Cardiac muscle cell (in vitro differentiated cells and primary cell): ENCODE data around the gene CREB3. TPM values are rescaled to one million over a fixed set of nuclear protein-coding genes. Genes with fewer than 3 reads are reported as not detected.

ENCODE experiments used
- DNase-seq, 2 donors: peaks; one replicate each; pipeline versions ENCODE4 v3.0.0 to v3.0.0-alpha.2; 2010 to 2017; ENCODE audit warnings: low read depth in 1 of 2, low spot score in 1 of 2
- H3K27ac ChIP-seq: fragments of 200-600 bp; sonication (generic); 2 replicates; pipeline ENCODE4 v1.5.1; 2016
- H3K27me3 ChIP-seq: fragments of 200-600 bp; sonication (generic); 2 replicates; pipeline ENCODE4 v1.6.0; 2016; ENCODE audit warnings: control low read depth
- H3K36me3 ChIP-seq: fragments of 200-600 bp; sonication (generic); 2 replicates; pipeline ENCODE4 v1.5.1; 2016; ENCODE audit warnings: control low read depth
- H3K4me1 ChIP-seq: fragments of 200-600 bp; sonication (generic); 2 replicates; pipeline ENCODE4 v1.8.1; 2017; ENCODE audit warnings: low read depth, mild to moderate bottlenecking, mixed run types
- H3K4me3 ChIP-seq: fragments of 200-600 bp; sonication (generic); 2 replicates; pipeline ENCODE4 v1.5.1; 2016; ENCODE audit warnings: mild to moderate bottlenecking
- H3K9me3 ChIP-seq: fragments of 200-600 bp; sonication (generic); 2 replicates; pipeline ENCODE4 v1.5.1; 2017; ENCODE audit warnings: low read depth, mild to moderate bottlenecking, control low read depth
- CTCF ChIP-seq: IDR thresholded peaks from 2 replicates; pipeline ENCODE4 v1.5.1; 2012; ENCODE audit warnings: low read depth, mild to moderate bottlenecking, low read length
- polyA plus RNA-seq: library from polyadenylated mRNA; unstranded; fragments of >200 nt; fragmentation: Nextera tagmentation; extraction: Ambion mirVana; gene quantifications from 2 replicates; pipeline ENCODE4 v1.2.1, GENCODE V29; 2016
- total RNA-seq: library from RNA; depleted of rRNA; stranded (reverse); fragments of >200 nt; gene quantifications from 2 replicates; pipeline ENCODE4 v1.2.3, GENCODE V29; 2016

Gene CREB3
- total and polyA plus RNA-seq, 2 experiments from 2014 or later, result 45.7 to 84.2 TPM

DNA sequence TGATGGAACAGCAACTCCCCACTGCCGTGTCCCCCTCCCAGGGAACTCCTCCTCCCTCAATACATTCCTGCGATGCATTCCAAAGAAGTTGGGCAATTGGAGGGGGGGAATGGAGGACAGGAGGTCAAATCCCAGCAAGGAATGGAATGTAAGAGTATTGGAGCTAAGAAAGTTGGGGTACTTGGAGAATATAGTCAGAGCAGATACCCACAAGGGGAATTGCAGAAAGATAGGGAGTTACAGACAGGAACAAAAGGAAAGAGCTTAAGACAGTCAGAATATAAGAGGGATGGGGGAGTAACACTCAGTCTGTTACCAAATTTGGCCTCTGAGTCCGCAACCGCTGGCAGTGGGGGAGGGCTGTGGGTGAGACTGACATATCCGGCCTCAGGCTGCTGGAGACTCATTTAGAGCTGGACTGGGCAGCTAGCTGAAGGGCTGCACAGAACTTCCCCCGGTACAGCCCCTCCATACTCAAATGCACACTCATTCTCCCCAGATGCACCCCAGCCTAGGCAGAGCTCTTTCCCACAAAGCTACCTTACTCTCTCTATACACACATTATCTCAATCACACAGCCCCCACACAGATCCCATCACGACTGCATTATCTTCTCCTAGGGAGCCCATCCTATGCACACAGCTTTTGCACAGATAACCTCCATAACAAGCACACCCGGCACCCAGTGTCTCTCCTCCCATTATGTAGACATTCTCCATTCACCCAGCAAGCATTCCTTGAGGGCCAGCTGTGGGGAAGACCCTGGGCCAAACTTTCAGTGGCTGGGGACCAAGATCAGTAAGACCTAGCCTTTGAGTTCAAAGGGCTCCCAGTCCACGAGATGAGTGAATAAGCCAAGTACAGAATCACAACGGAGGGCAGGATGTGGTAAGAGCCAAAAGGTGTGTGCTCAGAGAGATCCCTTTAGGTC, 4.2 kb upstream of the CREB3 start:
- TF ChIP-seq CTCF, result no peak
- Histone ChIP-seq H3K4me3 (peak overlapping the region; percentile 11), H3K36me3 (peaks cover 26% of the 10 kb centered on the region), H3K4me1 (peaks cover 49% of the 10 kb centered on the region), H3K27me3 (no peaks in the 10 kb centered on the region), H3K27ac (peak overlapping the region; percentile 100), H3K9me3 (no peaks in the 10 kb centered on the region)
- DNase-seq, result peak; percentile 90 to 97

DNA sequence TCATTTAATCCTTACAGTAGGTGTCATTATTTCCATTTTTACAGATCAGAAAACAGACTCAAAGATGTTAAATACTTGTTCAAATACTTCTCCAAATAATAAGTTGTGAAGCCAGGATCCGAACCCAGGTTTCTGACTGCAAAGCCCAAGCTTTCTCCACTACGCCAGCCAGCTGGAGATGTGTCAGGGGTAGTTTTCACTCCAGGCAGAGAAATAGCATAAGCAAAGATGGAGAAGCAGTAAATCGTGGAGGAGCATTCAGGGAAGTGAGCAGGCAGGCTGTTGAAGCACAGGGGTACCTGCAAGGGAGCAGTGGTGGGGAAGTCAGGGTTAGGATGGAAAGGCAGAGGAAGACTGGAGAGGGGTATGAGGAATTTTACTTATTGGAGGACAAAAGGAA, 3.4 kb upstream of the CREB3 start:
- Histone ChIP-seq H3K36me3 (peaks cover 18% of the 10 kb centered on the region), H3K27ac (peak overlapping the region; percentile 100), H3K9me3 (no peaks in the 10 kb centered on the region), H3K4me1 (peaks cover 53% of the 10 kb centered on the region), H3K4me3 (peak overlapping the region; percentile 11), H3K27me3 (no peaks in the 10 kb centered on the region)
- no peak for DNase-seq
- TF ChIP-seq CTCF, result no peak

GRCh38 chr9:35729700-35730485, 2.6 kb upstream of the CREB3 start:
- peak; percentile 56 to 86 for DNase-seq

DNA sequence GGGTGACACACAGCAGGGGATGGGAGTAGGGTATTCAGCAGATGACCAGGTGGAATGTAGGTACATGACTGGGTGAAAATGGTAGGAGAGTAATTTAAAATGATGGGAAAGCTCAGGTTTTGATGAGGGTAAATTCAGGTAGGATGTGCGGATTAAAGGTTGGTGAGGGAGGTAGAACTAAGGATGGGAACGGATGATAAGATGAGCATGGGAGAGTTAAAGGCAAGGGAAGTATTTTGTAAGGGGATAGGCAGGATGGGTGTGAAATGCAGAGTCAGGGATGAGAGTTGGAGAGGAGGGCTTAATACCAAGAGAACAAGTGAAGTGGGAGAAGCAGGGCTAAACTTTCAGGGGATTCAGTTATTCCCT, 2.0 kb upstream of the CREB3 start:
- Histone ChIP-seq H3K4me1 (peaks cover 53% of the 10 kb centered on the region), H3K9me3 (no peaks in the 10 kb centered on the region), H3K27me3 (no peaks in the 10 kb centered on the region), H3K27ac (peak overlapping the region; percentile 100), H3K4me3 (peak overlapping the region; percentile 76), H3K36me3 (peaks cover 14% of the 10 kb centered on the region)
- no peak for TF ChIP-seq CTCF
- no peak for DNase-seq

More at GRCh38 chr9:35729700-35730485, 2.6 kb upstream of the CREB3 start:
- H3K27me3 ChIP-seq, result no peaks in the 10 kb centered on the region
- H3K27ac ChIP-seq, result peak overlapping the region; percentile 100
- H3K9me3 ChIP-seq, result no peaks in the 10 kb centered on the region
- H3K4me1 ChIP-seq, result peaks cover 53% of the 10 kb centered on the region
- peak; percentile 68 for TF ChIP-seq CTCF
- peaks cover 14% of the 10 kb centered on the region for H3K36me3 ChIP-seq
- peak overlapping the region; percentile 11 for H3K4me3 ChIP-seq

DNA sequence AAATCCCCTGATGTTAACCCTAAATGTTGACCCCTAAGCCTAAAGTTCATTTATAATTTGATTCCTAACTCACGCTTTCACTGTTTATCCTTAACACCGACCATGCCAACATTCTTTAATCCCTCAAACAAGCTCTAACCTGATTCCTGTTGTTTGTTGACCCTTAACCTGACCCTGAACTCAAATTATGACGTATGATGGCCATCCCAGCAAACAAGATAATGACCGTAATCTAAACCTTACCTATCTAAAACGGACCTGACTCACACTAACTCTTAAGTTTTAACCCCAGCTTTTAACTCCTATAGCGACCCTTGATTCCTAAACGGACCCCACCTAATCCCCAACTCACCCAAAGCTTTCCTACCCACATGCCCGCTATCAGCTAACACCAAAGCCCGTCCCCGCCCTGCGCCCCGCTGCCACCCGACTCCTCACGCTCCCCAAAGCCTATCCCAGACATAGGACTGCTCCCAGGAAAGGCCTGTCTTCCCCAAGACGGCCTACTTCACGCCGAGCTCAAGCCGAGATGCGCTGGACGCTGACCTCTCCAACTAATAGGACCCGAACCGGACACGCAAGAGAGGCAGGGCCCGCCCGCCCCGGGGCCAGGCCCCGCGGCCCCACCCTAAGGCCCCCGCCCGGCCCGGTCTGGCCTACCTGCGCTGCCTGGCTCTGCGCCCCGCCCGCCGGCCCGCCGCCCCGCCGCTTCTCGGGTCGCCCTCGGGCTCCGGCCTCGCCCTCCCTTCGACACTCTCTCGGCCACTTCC, 866 bp upstream of the CREB3 start:
- peak overlapping the region; percentile 76 for H3K4me3 ChIP-seq
- DNase-seq, result no peak
- H3K27me3 ChIP-seq, result no peaks in the 10 kb centered on the region
- no peaks in the 10 kb centered on the region for H3K9me3 ChIP-seq
- no peak for TF ChIP-seq CTCF
- peak overlapping the region; percentile 100 for H3K27ac ChIP-seq
- H3K4me1 ChIP-seq, result peaks cover 50% of the 10 kb centered on the region
- peaks cover 19% of the 10 kb centered on the region for H3K36me3 ChIP-seq
